GM12878 (cell line): ENCODE data around the gene TNFRSF1B. TPM values are rescaled to one million over a fixed set of nuclear protein-coding genes. Genes with fewer than 3 reads are reported as not detected.

Experiments used
- BRCA1 ChIP-seq: IDR thresholded peaks from 2 replicates; pipeline ENCODE4 v1.6.1; 2011; ENCODE audit warnings: low read depth, low read length, improper control_type of control experiment
- CBX3 ChIP-seq: fragments of 200-600 bp; sonication (generic); IDR thresholded peaks from 2 replicates; pipeline ENCODE4 v1.6.1; 2016; ENCODE audit warnings: low read depth, borderline replicate concordance
- CEBPB ChIP-seq, 2 experiments: fragments of 150-350 bp in 1 of 2; IDR thresholded peaks; 2 replicates each; pipeline ENCODE4 v1.6.1; 2012 to 2014; ENCODE audit warnings: low read depth in 2 of 2, low read length in 2 of 2, borderline replicate concordance in 1 of 2, inconsistent platforms in 1 of 2
- CREB1 ChIP-seq: IDR thresholded peaks from 2 replicates; pipeline ENCODE4 v1.6.1; 2012; ENCODE audit warnings: low read depth, mild to moderate bottlenecking, inconsistent platforms
- EZH2 ChIP-seq: IDR thresholded peaks from 2 replicates; pipeline ENCODE4 v1.6.1; 2012; ENCODE audit warnings: low read depth, mild to moderate bottlenecking, control low read depth, inconsistent platforms, low read length, borderline replicate concordance; ENCODE audit not compliant: control insufficient read depth
- HCFC1 ChIP-seq: fragments of 150-350 bp; IDR thresholded peaks from 2 replicates; pipeline ENCODE4 v1.6.1; 2014; ENCODE audit warnings: low read length
- HDAC6 ChIP-seq: fragments of 200-600 bp; sonication (generic); IDR thresholded peaks from one replicate; pipeline ENCODE4 v1.8.0; 2017; ENCODE audit warnings: antibody characterized with exemption; ENCODE audit not compliant: unreplicated experiment
- MYC ChIP-seq: IDR thresholded peaks from 2 replicates; pipeline ENCODE4 v1.6.1; 2011; ENCODE audit warnings: mild to moderate bottlenecking, low read length, moderate library complexity, inconsistent platforms; ENCODE audit not compliant: insufficient read depth, insufficient replicate concordance, insufficient read length, severe bottlenecking
- NBN ChIP-seq: fragments of 450-650 bp; IDR thresholded peaks from 2 replicates; pipeline ENCODE4 v1.6.1; 2016
- PAX5 ChIP-seq: IDR thresholded peaks from 2 replicates; pipeline ENCODE4 v1.6.1; 2011; ENCODE audit warnings: low read depth, low read length, borderline replicate concordance
- PAX8 ChIP-seq: fragments of 450-650 bp; IDR thresholded peaks from 2 replicates; pipeline ENCODE4 v1.6.1; 2017; ENCODE audit warnings: mild to moderate bottlenecking, moderate library complexity
- RAD21 ChIP-seq: IDR thresholded peaks from 2 replicates; pipeline ENCODE4 v1.6.1; 2011; ENCODE audit warnings: mild to moderate bottlenecking, low read depth, low read length, moderate library complexity; ENCODE audit not compliant: insufficient read depth
- RFX5 ChIP-seq: IDR thresholded peaks from 2 replicates; pipeline ENCODE4 v1.6.1; 2011; ENCODE audit warnings: low read depth, low read length, improper control_type of control experiment
- SP1 ChIP-seq: IDR thresholded peaks from one replicate; pipeline ENCODE4 v1.6.1; 2011; ENCODE audit warnings: low read depth, low read length
- TAF1 ChIP-seq: IDR thresholded peaks from 2 replicates; pipeline ENCODE4 v1.6.1; 2011; ENCODE audit warnings: mild to moderate bottlenecking, low read depth, low read length, borderline replicate concordance
- TBL1XR1 ChIP-seq: IDR thresholded peaks from 2 replicates; pipeline ENCODE4 v1.6.1; 2012; ENCODE audit warnings: low read depth, low read length, improper control_type of control experiment
- YBX1 ChIP-seq: fragments of 450-650 bp; IDR thresholded peaks from 2 replicates; pipeline ENCODE4 v1.6.1; 2016; ENCODE audit warnings: antibody characterized with exemption
- ZNF207 ChIP-seq: fragments of 450-650 bp; IDR thresholded peaks from 2 replicates; pipeline ENCODE4 v1.6.1; 2014; ENCODE audit warnings: antibody characterized with exemption, mild to moderate bottlenecking, borderline replicate concordance
- ZNF384 ChIP-seq: IDR thresholded peaks from 2 replicates; pipeline ENCODE4 v1.6.1; 2012; ENCODE audit warnings: low read depth, mild to moderate bottlenecking, low read length, improper control_type of control experiment, borderline replicate concordance
- polyA plus RNA-seq, 11 experiments: library from polyadenylated mRNA; depleted of rRNA in 4 of 11; unstranded in 6 of 11; stranded (reverse) in 5 of 11; fragments of >200 nt; fragmentation: Nextera tagmentation in 4 of 11; fragmentation: Illumina TruSeq in 1 of 11; extraction: Ambion mirVana in 4 of 11; extraction: Trizol in 1 of 11; gene quantifications; 1 replicate in 1 of 11; 2 replicates in 10 of 11; pipeline versions ENCODE4 v1.2.1 to v1.2.3, GENCODE V29; 2011 to 2016; ENCODE audit warnings: inconsistent platforms in 2 of 11, missing spikeins in 2 of 11, low read depth in 1 of 11
- total RNA-seq, 4 experiments: library from RNA; depleted of rRNA in 3 of 4; stranded (reverse); fragments of >200 nt in 3 of 4; fragmentation: Illumina TruSeq in 1 of 4; extraction: Trizol in 1 of 4; gene quantifications; 2 replicates each; pipeline versions ENCODE4 v1.2.1 to v1.2.3, GENCODE V29; 2013 to 2021
- TF ChIP-seq, protein P1 (sequence below): fragments of 450-650 bp; IDR thresholded peaks from 2 replicates; pipeline ENCODE4 v1.6.1; 2016; ENCODE audit warnings: mild to moderate bottlenecking
- TF ChIP-seq, protein P2 (sequence below): fragments of 150-350 bp; IDR thresholded peaks from 2 replicates; pipeline ENCODE4 v1.6.1; 2014; ENCODE audit warnings: mild to moderate bottlenecking, low read depth, low read length
- TF ChIP-seq, protein P3 (sequence below): IDR thresholded peaks from 2 replicates; pipeline ENCODE4 v1.6.1; 2011; ENCODE audit warnings: mild to moderate bottlenecking, low read depth, low read length, moderate library complexity; ENCODE audit not compliant: insufficient replicate concordance
- TF ChIP-seq, protein P4 (sequence below): fragments of 450-650 bp; IDR thresholded peaks from 2 replicates; pipeline ENCODE4 v1.6.1; 2017; ENCODE audit warnings: mild to moderate bottlenecking, moderate library complexity
- TF ChIP-seq, protein P5 (sequence below): IDR thresholded peaks from 2 replicates; pipeline ENCODE4 v1.6.1; 2011; ENCODE audit warnings: low read depth, mild to moderate bottlenecking, low read length, moderate library complexity, borderline replicate concordance; ENCODE audit errors: extremely low read depth

Gene TNFRSF1B
- total and polyA plus RNA-seq, 10 of the 15 experiments (the other 5 are each of a cell fraction or from before 2014, with no cell fraction given) = 10.1 to 87.2 (median 37.3) TPM

DNA sequence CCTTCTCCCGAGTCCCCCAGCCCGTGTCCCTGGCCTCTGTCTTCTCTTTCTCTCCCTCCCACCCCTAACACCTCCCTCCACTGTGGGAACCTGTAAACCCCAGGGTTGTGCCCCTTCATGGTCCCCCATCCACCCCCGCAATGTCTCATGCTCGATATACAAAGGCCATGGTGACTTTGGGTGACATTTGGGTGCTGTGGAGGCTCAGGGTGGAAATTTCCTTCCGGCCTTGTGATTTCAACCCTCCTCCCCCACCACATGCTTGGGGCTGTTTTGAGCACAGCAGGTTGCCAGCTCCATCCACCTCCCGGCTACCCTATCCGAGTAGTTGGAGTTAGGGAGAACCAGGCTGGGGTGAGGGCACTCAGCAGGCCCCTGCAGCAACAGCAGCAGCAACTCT is 37.3 kb downstream of the TNFRSF1B start (continued):
- TF ChIP-seq CREB1 = 0 out of 2 replicates have a peak, but pooled peaks have one; percentile 17
- TF ChIP-seq MYC = no peak
- TF ChIP-seq RAD21 = no peak
- TF ChIP-seq SP1 = no peak
- 0 out of 2 replicates have a peak, but pooled peaks have one; percentile 14 for TF ChIP-seq PAX5
- no peak for TF ChIP-seq RFX5
- no peak for TF ChIP-seq PAX8
- TF ChIP-seq EZH2 = no peak
- TF ChIP-seq, protein P1, sequence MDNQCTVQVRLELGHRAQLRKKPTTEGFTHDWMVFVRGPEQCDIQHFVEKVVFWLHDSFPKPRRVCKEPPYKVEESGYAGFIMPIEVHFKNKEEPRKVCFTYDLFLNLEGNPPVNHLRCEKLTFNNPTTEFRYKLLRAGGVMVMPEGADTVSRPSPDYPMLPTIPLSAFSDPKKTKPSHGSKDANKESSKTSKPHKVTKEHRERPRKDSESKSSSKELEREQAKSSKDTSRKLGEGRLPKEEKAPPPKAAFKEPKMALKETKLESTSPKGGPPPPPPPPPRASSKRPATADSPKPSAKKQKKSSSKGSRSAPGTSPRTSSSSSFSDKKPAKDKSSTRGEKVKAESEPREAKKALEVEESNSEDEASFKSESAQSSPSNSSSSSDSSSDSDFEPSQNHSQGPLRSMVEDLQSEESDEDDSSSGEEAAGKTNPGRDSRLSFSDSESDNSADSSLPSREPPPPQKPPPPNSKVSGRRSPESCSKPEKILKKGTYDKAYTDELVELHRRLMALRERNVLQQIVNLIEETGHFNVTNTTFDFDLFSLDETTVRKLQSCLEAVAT = no peak
- TF ChIP-seq HCFC1 = no peak
- no peak for TF ChIP-seq TAF1
- no peak for TF ChIP-seq ZNF384
- TF ChIP-seq, protein P2, sequence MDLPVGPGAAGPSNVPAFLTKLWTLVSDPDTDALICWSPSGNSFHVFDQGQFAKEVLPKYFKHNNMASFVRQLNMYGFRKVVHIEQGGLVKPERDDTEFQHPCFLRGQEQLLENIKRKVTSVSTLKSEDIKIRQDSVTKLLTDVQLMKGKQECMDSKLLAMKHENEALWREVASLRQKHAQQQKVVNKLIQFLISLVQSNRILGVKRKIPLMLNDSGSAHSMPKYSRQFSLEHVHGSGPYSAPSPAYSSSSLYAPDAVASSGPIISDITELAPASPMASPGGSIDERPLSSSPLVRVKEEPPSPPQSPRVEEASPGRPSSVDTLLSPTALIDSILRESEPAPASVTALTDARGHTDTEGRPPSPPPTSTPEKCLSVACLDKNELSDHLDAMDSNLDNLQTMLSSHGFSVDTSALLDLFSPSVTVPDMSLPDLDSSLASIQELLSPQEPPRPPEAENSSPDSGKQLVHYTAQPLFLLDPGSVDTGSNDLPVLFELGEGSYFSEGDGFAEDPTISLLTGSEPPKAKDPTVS = no peak
- TF ChIP-seq CEBPB (IDR thresholded peaks at IDR 0.05; ENCODE audit: borderline replicate concordance in 1 of 2, low read depth in 2 of 2, low read length in 2 of 2) = no peak
- no peak for TF ChIP-seq TBL1XR1
- no peak for TF ChIP-seq ZNF207
- TF ChIP-seq, protein P3, sequence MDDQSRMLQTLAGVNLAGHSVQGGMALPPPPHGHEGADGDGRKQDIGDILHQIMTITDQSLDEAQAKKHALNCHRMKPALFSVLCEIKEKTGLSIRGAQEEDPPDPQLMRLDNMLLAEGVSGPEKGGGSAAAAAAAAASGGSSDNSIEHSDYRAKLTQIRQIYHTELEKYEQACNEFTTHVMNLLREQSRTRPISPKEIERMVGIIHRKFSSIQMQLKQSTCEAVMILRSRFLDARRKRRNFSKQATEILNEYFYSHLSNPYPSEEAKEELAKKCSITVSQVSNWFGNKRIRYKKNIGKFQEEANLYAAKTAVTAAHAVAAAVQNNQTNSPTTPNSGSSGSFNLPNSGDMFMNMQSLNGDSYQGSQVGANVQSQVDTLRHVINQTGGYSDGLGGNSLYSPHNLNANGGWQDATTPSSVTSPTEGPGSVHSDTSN = no peak
- TF ChIP-seq, protein P4, sequence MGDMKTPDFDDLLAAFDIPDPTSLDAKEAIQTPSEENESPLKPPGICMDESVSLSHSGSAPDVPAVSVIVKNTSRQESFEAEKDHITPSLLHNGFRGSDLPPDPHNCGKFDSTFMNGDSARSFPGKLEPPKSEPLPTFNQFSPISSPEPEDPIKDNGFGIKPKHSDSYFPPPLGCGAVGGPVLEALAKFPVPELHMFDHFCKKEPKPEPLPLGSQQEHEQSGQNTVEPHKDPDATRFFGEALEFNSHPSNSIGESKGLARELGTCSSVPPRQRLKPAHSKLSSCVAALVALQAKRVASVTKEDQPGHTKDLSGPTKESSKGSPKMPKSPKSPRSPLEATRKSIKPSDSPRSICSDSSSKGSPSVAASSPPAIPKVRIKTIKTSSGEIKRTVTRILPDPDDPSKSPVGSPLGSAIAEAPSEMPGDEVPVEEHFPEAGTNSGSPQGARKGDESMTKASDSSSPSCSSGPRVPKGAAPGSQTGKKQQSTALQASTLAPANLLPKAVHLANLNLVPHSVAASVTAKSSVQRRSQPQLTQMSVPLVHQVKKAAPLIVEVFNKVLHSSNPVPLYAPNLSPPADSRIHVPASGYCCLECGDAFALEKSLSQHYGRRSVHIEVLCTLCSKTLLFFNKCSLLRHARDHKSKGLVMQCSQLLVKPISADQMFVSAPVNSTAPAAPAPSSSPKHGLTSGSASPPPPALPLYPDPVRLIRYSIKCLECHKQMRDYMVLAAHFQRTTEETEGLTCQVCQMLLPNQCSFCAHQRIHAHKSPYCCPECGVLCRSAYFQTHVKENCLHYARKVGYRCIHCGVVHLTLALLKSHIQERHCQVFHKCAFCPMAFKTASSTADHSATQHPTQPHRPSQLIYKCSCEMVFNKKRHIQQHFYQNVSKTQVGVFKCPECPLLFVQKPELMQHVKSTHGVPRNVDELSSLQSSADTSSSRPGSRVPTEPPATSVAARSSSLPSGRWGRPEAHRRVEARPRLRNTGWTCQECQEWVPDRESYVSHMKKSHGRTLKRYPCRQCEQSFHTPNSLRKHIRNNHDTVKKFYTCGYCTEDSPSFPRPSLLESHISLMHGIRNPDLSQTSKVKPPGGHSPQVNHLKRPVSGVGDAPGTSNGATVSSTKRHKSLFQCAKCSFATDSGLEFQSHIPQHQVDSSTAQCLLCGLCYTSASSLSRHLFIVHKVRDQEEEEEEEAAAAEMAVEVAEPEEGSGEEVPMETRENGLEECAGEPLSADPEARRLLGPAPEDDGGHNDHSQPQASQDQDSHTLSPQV = no peak
- TF ChIP-seq NBN = no peak
- TF ChIP-seq, protein P5, sequence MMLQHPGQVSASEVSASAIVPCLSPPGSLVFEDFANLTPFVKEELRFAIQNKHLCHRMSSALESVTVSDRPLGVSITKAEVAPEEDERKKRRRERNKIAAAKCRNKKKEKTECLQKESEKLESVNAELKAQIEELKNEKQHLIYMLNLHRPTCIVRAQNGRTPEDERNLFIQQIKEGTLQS = no peak
- TF ChIP-seq YBX1 = no peak
- no peak for TF ChIP-seq BRCA1
- TF ChIP-seq CBX3 = no peak
- TF ChIP-seq HDAC6 = no peak
